ENCODE measurements around the gene SYCE1L.

SYCE1L gene

DNA sequence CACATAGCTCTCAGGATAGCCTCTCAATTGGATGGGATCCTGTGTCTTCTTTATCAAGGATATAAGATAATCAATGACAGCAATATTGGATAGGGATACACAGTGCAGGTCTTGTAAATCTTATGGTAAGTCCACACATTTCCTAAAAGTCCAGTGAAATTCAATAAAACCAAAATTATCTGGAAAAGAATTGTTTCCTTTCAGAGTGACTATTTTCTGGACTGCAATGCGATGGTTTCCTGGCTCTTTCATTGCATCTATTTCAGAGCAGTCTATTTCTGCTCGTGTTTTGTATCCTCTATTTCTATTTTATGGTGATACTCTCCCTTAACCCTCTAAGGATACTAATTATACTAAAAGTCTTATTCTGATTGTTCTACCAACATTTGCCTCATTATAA lies 32.5 kb upstream of the SYCE1L start:
- H3K36me3 ChIP-seq (ENCODE audit: insufficient read depth), result no peaks in the 10 kb centered on the region
- no peaks in the 10 kb centered on the region for H4K20me1 ChIP-seq (ENCODE audit: insufficient read depth)
- H3K4me3 ChIP-seq (IDR thresholded peaks at IDR 0.05; ENCODE audit: insufficient read depth, low read depth, low read length), result no peak overlapping the region
- H3K79me2 ChIP-seq (ENCODE audit: insufficient read depth, low read depth), result 0 out of 2 replicates have a peak, but pooled peaks cover 6% of the 10 kb centered on the region
- no peak overlapping the region for H3K27ac ChIP-seq
- H3K27me3 ChIP-seq (ENCODE audit: insufficient read depth, low read depth), result no peaks in the 10 kb centered on the region
- no peak overlapping the region for H3K9ac ChIP-seq
- H3K4me2 ChIP-seq, result no peak overlapping the region
- peaks cover 7% of the 10 kb centered on the region for H3K4me1 ChIP-seq (ENCODE audit: low read depth, poor library complexity, severe bottlenecking)
- H2AFZ ChIP-seq (ENCODE audit: low read depth), result no peak overlapping the region
- no peak for TF ChIP-seq CTCF (conservative IDR thresholded peaks at IDR 0.05; ENCODE audit: low read depth, low read length)

DNA sequence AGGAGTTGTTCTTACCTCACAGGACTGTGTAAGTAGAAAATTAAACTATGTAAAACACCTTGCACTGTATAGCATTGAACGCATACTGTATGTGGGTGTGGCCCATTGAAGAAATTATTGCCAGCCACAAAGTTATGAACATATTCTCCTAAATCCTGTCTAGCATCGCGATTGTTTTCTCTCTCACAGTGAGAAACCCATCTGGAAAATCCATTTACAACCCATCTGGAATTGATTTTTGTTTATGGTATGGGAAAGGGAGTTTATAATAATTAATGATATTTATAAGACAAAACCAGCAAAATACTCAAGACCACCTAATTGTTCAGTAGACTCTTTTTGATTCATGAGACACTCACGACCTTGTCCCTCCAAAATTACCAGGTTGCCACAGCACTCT lies 30.3 kb upstream of the SYCE1L start:
- Histone ChIP-seq H4K20me1 (ENCODE audit: insufficient read depth) (no peaks in the 10 kb centered on the region), H3K9ac (no peak overlapping the region), H3K79me2 (ENCODE audit: insufficient read depth, low read depth) (0 out of 2 replicates have a peak, but pooled peaks cover 6% of the 10 kb centered on the region), H2AFZ (ENCODE audit: low read depth) (no peak overlapping the region), H3K4me1 (ENCODE audit: low read depth, poor library complexity, severe bottlenecking) (peaks cover 7% of the 10 kb centered on the region), H3K27me3 (ENCODE audit: insufficient read depth, low read depth) (no peaks in the 10 kb centered on the region), H3K27ac (no peak overlapping the region), H3K4me3 (IDR thresholded peaks at IDR 0.05; ENCODE audit: insufficient read depth, low read depth, low read length) (no peak overlapping the region), H3K4me2 (no peak overlapping the region), H3K36me3 (ENCODE audit: insufficient read depth) (no peaks in the 10 kb centered on the region)
- no peak for TF ChIP-seq CTCF (conservative IDR thresholded peaks at IDR 0.05; ENCODE audit: low read depth, low read length)

GRCh38 chr16:77169650-77170236 lies 29.5 kb upstream of the SYCE1L start:
- 0 out of 2 replicates have a peak, but pooled peaks cover 6% of the 10 kb centered on the region for H3K79me2 ChIP-seq (ENCODE audit: insufficient read depth, low read depth)
- peak; percentile 99 for TF ChIP-seq CTCF (conservative IDR thresholded peaks at IDR 0.05; ENCODE audit: low read depth, low read length)
- no peak overlapping the region for H3K9ac ChIP-seq
- no peak overlapping the region for H3K4me2 ChIP-seq
- H3K4me3 ChIP-seq (IDR thresholded peaks at IDR 0.05; ENCODE audit: insufficient read depth, low read depth, low read length), result no peak overlapping the region
- no peak overlapping the region for H3K27ac ChIP-seq
- H4K20me1 ChIP-seq (ENCODE audit: insufficient read depth), result no peaks in the 10 kb centered on the region
- H3K27me3 ChIP-seq (ENCODE audit: insufficient read depth, low read depth), result no peaks in the 10 kb centered on the region
- no peaks in the 10 kb centered on the region for H3K36me3 ChIP-seq (ENCODE audit: insufficient read depth)
- H2AFZ ChIP-seq (ENCODE audit: low read depth), result no peak overlapping the region
- H3K4me1 ChIP-seq (ENCODE audit: low read depth, poor library complexity, severe bottlenecking), result peaks cover 7% of the 10 kb centered on the region

- no peak for TF ChIP-seq CTCF (conservative IDR thresholded peaks at IDR 0.05; ENCODE audit: low read depth, low read length)
- no peak overlapping the region for H3K9ac ChIP-seq
- no peaks in the 10 kb centered on the region for H3K4me1 ChIP-seq (ENCODE audit: low read depth, poor library complexity, severe bottlenecking)
- no peaks in the 10 kb centered on the region for H4K20me1 ChIP-seq (ENCODE audit: insufficient read depth)
- H3K4me2 ChIP-seq, result no peak overlapping the region
- no peaks in the 10 kb centered on the region for H3K36me3 ChIP-seq (ENCODE audit: insufficient read depth)
- H3K4me3 ChIP-seq (IDR thresholded peaks at IDR 0.05; ENCODE audit: insufficient read depth, low read depth, low read length), result no peak overlapping the region
- H3K27me3 ChIP-seq (ENCODE audit: insufficient read depth, low read depth), result no peaks in the 10 kb centered on the region
- no peak overlapping the region for H2AFZ ChIP-seq (ENCODE audit: low read depth)
- no peak overlapping the region for H3K27ac ChIP-seq
- H3K79me2 ChIP-seq (ENCODE audit: insufficient read depth, low read depth), result no peaks in the 10 kb centered on the region
Observed at GRCh38 chr16:77170805-77171204, 28.4 kb upstream of the SYCE1L start.

Measured in KMS-11 (cell line).